NCI-H2029 (cell line): ENCODE data around the gene PRPH.
"Not testable (repeated sequence)": the region's sequence is repeated elsewhere in the genome, so short reads cannot be mapped to it uniquely, and the experiment has no call there.

ENCODE experiments used
- DNase-seq: peaks from one replicate; lab custom pipeline; 2025; lab: John Stamatoyannopoulos, UW

The PRPH gene

GRCh38 chr12:49301760-49302159 is 6.8 kb downstream of the PRPH start:
- DNase-seq, result no peak

GRCh38 chr12:49304161-49304560 is 9.2 kb downstream of the PRPH start:
- no peak for DNase-seq

GRCh38 chr12:49305762-49306510 is 11.0 kb downstream of the PRPH start:
- DNase-seq, result no peak

GRCh38 chr12:49309386-49309785 is 14.4 kb downstream of the PRPH start:
- no peak for DNase-seq

GRCh38 chr12:49310451-49311000 is 15.6 kb downstream of the PRPH start:
- DNase-seq, result not testable (repeated sequence)

GRCh38 chr12:49314811-49315210 is 19.9 kb downstream of the PRPH start:
- DNase-seq, result no peak

GRCh38 chr12:49317118-49317517 is 22.2 kb downstream of the PRPH start:
- DNase-seq, result not testable (repeated sequence)

- not testable (repeated sequence) for DNase-seq
Measured at GRCh38 chr12:49320411-49321103, 25.6 kb downstream of the PRPH start.

- no peak for DNase-seq
Measured at GRCh38 chr12:49322367-49322707, 27.4 kb downstream of the PRPH start.

- DNase-seq, result peak; percentile 99
Measured at GRCh38 chr12:49322708-49323523, 28.0 kb downstream of the PRPH start, which contains the start of gene TROAP. TSS of gene TROAP (plus strand) at chr12:49323255. CDS start at chr12:49323609, 354 bp downstream.

GRCh38 chr12:49323524-49324097 is 28.7 kb downstream of the PRPH start:
- no peak for DNase-seq

GRCh38 chr12:49325606-49326005 is 30.7 kb downstream of the PRPH start:
- DNase-seq, result no peak

GRCh38 chr12:49327368-49327767 is 32.4 kb downstream of the PRPH start:
- no peak for DNase-seq

- DNase-seq, result no peak
Measured at GRCh38 chr12:49327887-49328286, 32.9 kb downstream of the PRPH start.

GRCh38 chr12:49328816-49329215 is 33.9 kb downstream of the PRPH start:
- DNase-seq, result no peak

GRCh38 chr12:49330032-49330619 is 35.2 kb downstream of the PRPH start:
- no peak for DNase-seq

GRCh38 chr12:49330631-49331379 is 35.9 kb downstream of the PRPH start:
- no peak for DNase-seq

GRCh38 chr12:49331380-49332222 is 36.7 kb downstream of the PRPH start:
- peak; percentile 23 for DNase-seq

GRCh38 chr12:49332441-49332861 is 37.5 kb downstream of the PRPH start:
- no peak for DNase-seq

- no peak for DNase-seq
Measured at GRCh38 chr12:49332891-49333371, 38.0 kb downstream of the PRPH start.
